HG03521 (cell line): ENCODE results near the gene PEAK1.
"Not testable (repeated sequence)": the region's sequence is repeated elsewhere in the genome, so short reads cannot be mapped to it uniquely, and the experiment has no call there.

Source experiments
- ATAC-seq: cut with Tn5 transposase; IDR thresholded peaks from one replicate; pipeline ENCODE4 v1.9.1; 2021; ENCODE audit warnings: mild to moderate bottlenecking, moderate library complexity; ENCODE audit not compliant: unreplicated experiment

Gene PEAK1

DNA sequence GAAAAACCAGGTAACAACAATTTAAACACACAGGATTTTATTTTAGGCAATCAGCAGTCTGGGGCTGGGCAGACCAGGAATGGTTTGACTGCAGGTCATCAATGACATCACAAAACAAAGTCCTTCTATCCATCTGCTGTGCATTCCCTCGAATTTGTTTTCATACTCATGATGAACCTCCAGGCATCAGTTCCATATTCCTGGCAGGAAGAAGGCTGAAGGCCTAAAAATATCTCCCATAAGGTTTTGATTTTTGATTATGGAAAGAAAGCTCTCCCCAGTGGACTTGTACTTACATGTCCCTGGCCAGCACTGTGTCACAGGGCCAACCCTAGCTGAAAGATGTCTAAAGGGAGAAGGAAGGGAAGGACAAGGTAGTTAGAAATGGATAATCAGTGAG lies 107.4 kb downstream of the PEAK1 start:
- no peak for ATAC-seq

DNA sequence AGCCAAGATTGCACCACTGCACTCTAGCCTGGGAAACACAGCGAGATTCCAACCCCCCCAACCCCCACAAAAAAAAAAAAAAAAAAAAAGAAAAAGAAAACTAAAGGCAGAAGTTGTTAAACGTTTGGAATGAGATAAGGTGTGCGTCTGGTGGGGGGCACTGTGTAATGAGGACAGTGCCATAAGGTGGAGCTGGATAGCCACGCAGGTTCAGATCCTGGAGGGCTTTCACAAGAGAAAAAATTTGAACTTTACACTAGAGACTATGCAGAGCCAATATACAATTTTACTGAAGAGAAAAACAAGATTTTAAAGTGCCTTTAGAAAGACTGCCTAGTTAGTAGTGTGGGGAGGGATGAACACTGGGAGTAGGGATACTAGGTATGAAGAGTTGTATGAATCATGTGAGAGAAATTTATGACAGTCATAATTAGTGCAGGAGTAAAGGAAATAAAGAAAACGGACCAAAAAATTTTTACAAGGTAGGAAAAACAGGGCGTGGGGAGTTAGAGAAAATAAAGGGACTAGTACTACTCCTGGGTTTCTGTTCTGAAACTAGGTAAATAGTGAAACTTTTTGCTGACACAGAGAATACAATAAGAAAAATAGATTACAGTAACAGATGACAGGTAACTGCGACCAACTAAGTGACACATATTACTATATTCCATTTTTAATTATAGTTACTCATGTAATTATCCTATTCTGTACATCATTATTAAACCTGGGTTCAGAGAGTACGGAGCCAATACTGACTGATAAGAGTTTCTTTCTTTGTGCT lies 108.1 kb downstream of the PEAK1 start:
- ATAC-seq: no peak

DNA sequence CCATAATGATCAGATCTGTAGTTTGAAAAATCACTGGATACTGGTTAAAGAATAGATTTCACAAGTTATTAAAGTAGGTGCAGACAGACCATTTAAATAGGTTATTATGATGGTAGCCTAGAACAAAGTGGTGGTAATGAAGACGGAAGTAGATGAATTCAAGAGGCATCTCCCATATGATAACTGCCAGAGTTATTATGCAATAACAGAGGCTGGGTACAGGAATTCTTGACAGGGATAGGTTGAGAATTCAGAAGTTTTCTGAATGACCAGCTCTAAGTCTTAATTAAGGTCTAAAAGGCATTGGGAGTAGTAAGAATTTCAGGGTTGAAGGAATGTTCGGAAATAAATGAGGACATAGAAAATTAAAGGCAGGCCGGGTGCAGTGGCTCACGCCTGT lies 108.9 kb downstream of the PEAK1 start:
- ATAC-seq: no peak

DNA sequence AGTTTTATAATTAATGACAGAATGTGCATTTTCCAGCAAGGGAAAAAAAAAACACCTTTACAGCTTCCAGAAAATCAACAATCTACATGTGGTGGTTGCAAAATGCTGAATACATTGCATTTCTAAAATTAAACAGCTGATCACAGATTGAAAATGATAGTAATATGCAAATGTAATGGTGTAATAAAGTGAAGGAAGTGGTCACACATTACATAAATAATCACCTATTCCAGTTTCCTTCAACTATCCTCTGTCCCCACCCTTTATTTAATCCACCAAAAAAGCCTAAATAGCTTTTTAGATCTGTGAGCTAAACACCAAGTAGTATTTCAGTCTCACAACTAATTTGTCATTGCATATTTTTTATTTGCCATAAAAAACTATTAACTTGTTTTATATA lies 110.5 kb downstream of the PEAK1 start:
- ATAC-seq: no peak

DNA sequence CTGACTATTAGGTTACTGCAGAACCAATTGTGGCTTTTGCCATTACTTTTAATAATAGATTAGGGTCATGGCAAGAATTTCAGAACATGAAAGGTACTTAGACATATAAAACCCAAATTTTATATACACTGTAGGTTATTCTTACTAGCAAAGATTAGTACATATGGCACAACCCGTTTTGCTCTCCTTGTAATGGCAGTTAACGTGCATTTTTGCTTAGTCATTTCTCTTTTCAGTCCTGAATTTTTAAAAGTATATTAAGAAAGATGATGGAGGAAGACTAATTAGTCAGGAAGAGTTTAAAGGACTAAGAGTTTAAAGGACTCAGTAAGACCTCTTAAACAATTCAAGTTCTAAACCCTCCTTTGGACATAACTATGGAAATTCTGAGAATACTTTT lies 114.0 kb downstream of the PEAK1 start:
- no peak for ATAC-seq

DNA sequence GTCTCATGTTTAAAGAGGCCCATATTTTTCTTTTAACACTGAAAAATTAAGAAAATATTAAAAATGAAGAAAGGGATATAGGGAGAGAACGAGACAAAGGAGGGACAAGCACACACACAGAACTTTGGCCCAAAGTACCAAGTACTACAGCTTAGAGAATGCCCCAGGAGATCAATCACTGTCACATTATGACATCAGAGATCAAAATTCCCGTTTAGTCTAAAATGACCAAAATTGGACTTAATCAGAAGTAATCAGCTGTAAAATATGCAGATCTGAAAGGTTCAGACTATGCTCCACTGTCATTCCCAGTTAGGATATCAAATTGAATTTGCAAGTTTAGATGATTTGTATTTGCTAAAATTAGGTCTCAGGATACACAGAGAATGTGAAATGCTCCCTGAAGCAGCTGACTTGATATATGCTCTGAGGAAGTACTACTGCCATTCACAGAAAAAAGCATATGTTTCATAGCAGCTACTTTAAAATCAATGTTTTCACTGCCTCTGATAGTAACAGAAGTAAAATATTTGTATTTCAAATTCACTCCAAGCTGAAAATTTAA lies 123.0 kb downstream of the PEAK1 start:
- ATAC-seq: no peak

DNA sequence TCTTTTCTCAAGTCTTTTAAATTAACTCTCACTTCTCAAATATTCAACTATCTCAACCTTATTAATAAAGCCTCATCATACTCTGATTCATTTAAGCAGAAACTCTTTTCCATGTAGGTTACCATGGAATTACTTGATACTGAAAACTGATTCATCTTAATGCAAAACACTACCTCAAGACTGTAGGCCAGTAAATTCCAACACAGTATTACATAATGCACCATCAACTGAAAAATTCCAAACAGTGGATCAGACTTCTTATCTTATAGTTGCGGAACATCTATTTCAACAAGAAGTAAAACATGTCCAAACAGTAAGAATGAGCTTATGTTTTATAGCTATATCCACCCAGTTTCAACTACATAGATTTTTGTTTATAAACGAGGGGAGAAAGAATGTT lies 124.5 kb downstream of the PEAK1 start:
- ATAC-seq: no peak

DNA sequence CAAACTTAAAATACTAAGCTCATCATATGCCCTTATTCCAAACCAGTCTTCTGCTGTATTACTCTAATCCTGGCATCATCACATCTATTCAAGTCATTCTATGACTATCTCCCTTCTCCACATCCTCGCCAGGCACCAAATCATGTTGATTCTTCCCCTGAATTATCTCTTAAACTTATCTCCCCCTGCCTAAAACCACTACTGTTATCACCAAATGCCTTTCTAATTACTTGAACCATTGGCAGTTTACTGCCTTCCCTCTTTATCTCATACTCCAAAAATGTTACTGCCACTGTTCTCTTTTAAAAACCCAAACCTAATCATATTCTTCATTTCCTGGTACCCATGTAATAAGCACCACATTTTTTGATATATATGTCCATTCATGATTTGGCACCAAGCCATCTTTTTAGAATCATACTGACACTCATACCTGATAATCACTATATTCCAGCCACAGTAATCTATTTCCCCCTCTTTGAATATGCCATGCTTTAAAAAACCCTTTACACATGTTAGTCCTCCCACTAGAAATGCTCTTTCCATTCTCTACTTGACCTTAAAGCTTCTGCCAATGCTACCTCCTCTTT lies 126.8 kb downstream of the PEAK1 start:
- ATAC-seq: no peak

DNA sequence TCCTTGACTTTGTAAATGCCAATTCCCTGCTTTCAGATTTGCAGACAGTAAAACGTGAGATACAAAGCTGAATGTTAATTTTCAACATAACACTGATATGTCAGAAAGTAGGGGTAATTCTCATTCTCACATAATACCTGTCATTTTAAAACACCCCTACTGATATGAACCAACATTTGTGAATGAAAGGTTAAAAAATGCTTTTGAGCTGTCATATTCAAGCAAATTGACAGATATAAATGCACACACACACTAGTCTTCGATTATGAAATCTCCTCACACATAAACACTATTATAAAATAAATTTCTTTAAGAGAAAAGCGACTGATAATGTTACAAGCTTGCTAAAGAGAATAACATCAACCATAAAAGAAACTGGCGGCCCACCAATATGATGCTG lies 128.8 kb downstream of the PEAK1 start:
- no peak for ATAC-seq

DNA sequence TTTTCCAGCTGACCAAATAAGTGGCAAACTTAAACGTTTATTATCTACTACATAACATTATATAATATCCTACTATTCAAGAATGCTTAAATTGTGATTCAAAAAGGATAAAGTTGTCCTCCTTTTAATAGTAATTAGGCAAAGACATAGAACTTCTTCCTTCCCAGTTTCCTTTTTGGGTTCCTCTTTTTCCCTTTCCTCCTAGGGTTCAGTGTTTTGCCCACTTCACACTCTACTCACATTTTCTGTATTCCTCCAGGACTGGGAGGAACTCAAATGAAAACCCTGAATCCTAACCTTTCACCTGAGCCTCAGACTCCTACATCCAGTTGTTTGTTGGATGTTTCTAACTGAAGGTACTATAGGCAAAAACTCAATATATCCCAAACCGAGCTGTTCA lies 132.5 kb downstream of the PEAK1 start:
- ATAC-seq: no peak

DNA sequence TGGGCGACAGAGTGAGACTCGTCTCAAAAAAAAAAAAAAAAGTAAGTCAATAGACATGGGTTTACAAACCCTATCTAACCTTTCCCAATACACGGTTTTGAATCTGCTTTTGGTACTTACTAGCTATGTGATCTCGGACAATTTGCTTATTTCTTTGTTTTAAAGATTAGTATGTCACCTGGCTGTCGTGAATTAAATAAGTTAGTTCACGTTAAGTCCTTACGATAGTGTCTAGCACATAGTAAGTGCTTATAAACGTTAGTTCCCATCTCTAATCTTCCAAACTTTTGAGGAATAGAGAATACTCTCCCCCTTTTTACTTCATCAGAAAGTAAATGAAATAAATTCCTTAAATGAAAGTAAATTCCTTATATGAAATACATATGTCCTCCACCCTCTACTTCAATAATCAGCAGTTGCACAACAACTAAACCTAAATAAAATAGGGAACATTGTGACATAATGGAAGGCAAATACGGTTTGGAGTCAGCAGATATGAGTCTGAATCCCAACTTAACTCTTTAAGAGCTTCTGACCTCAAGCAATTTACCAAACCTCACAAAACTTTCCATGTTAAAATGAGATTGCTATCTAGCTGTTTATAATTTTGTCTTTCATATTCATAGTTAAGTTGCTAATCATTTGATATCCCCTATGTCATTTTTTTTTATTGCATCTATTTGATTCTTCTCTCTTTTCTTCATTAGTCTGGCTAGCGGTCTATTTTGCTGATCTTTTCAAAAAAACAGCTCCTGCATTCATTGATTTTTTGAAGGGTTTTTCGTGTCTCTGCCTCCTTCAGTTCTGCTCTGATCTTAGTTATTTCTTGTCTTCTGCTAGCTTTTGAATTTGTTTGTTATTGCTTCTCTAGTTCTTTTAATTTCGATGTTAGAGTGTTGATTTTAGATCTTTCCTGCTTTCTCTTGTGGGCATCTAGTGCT lies 134.6 kb downstream of the PEAK1 start:
- ATAC-seq: no peak

DNA sequence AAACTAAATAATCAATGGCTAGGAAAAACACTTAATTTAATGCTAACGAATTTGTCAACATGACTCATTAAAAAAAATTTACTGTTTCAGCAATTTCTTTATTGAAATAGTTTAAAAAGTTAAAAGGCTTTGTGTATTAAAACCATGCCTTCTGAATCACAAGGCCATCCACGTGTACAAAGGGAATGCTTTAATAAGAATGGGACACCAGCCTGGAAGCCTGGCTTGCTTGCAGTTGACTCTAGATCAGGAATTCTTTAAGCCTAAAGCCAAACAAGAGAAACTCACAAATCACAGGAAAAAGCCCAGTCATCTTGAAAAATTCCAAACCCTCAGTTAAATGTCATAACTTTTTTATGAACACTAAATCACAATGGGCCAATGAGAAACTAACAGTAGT lies 137.6 kb downstream of the PEAK1 start:
- ATAC-seq: no peak

DNA sequence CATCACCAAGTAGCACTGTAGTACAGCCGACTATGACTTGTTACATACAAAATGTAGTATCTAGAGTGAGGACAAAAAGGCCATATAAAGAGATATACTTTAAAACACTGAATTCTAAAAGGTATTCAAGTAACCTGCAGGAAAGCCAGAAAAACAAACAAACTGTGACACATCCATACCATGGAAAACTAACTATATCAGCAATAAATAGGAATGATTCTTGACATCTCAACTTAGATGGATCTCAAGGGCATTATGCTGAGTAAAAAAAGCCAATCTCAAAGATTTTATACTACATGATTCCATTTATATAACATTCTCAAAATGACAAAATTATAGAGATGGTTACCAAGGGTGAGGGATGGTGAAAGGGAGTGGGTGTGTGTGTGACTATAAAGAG lies 143.0 kb downstream of the PEAK1 start:
- no peak for ATAC-seq

DNA sequence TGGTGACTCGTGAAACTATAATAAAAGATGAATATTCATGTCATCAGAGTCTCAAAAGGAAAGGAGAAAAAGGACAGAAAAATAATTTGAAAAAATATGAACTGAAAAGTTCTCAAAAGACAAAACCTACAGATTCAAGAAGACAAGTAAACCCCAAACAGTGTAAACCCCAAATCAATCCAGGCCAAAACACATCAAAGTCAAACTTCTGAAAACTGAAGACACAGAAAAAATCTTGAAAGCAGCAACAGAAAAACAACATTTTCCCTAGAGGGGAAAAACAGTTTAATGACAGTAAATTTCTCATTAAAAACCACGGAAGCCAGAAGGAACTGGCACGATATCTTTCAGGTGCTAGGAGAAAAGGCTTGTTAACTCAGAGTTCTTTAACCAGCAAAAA lies 143.8 kb downstream of the PEAK1 start:
- ATAC-seq: no peak

DNA sequence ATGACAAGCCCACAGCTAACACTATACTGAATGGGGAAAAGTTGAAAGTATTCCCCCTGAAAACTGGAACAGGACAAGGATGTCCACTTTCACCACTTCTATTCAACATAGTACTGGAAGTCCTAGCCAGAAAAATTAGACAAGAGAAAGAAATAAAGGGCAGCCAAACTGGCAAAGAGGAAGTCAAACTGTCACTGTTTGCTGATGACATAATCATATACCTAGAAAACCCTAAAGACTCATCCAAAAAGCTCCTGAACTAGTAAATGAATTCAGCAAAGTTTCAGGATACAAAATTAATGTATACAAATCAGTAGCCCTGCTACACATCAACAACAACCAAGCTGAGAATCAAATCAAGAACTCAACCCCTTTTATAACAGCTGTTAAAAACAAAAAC lies 146.8 kb downstream of the PEAK1 start:
- ATAC-seq: not testable (repeated sequence)

DNA sequence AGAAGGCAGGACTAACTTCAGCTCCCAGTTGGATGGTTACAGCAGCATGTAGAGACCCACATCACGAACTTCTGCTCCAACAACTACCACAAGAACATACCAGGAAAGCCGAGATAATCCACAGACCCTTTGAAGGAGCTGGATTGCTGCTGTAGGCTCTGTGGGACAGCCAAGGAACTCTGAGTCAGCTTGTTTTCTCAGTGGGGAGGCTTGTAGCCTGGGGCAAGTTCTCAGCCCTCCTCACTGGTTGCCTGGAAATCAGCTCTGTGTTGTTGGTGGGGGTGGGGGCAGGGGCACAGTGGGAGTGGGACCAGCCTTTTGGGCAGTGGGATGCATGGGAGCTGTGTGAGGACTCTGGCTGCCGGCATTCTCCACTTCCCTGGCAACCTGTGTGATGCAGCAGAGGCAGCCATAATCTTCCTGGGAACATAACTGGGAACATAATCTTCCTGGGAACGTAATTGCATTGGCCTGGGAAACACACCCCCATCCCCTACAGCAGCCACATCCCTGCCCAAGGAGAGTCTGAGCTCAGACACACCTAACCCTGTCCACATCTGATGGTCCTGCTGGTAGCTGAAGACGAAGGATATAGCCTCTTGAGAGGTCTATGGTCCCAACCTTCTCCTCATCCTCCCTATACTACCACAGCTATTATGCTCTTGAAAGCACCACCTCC lies 153.1 kb downstream of the PEAK1 start:
- no peak for ATAC-seq

DNA sequence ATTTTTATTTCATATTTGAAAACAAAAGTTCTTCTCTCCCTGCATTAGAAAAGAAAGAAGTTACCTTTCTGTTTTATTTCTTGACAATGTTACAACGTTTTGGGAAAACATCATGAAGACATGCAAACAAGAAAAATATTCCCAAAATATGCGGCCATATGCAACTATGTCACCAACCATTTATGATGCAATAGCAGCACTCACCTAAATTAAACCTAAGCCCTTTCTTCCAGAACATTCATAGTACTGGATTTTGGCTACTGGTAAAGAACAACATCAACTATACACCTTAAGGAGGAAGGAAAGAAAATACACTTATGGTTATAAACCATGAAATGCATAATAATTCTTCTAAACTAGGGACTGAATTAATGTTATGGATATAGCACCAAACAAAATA lies 164.5 kb downstream of the PEAK1 start:
- ATAC-seq: no peak

DNA sequence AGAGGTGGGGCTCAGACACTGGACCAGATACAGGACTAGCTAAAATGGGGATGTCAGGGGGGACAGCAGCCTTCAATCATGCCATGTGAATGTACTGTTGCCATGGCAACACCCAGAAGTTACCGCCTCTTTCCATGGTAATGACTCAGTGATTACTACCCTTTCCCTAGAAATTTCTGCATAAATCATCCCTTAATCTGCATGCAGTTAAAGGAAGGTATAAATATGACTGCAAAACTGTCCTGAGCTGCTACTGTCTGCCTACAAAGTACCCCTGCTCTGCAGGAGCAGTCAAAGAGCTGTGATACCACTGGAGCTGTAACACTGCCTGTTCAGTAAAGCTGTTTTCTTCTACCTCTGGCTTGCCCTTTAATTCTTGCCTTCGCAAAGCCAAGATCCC lies 168.2 kb downstream of the PEAK1 start:
- no peak for ATAC-seq

DNA sequence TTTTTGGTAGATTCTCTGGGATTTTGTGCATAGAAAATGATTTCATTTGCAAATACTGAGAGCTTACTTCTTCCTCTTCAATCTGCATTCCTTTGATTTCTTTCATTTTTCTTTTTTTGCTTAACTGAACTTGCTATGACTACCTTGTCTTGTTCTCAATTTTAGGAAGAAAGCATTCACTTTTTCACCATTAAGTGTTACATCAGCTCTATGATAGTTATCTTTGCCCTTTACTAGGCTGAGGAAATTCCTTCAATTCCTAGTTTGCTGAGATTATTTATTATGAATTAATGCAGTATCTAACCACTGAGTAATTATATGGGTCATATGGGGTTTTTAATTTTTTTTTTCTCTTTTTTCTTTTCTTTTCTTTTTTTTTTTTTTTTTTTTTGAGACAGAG lies 172.8 kb downstream of the PEAK1 start:
- no peak for ATAC-seq

DNA sequence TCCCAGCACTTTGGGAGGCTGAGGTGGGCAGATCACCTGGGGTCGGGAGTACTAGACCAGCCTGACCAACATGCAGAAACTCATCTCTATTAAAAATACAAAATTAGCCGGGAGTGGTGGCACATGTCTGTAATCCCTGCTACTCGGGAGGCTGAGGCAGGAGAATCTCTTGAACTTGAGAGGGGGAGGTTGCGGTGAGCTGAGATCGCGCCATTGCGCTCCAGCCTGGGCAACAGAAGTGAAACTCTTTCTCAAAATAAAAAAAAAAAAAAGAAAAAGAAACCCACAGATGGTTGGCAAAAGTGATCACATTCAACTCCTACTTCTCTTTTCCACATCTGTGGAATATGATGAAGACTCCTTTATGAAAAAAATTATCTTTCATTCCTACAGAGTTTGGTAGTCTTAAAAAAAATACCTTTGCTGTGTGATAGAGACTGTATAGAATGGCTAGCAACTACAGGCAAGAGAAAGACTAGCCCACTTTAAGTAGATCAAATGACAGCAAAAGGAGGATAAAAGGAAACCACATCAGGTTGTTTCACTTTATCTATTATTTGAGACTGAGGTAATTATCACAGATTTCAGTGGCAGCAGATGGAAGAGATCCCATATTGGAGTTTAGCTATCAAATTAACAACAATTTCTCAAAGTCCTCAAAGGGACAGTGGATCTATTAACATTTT lies 176.0 kb downstream of the PEAK1 start:
- ATAC-seq: no peak
